HG03565 (cell line): ENCODE data around the gene TBC1D17.

Experiments used
- ATAC-seq: cut with Tn5 transposase; IDR thresholded peaks from one replicate; pipeline ENCODE4 v1.9.1; 2021; ENCODE audit warnings: mild to moderate bottlenecking, moderate library complexity; ENCODE audit not compliant: unreplicated experiment

Gene TBC1D17

GRCh38 chr19:49875177-49875576, 2.3 kb upstream of the TBC1D17 start:
- ATAC-seq: no peak

- ATAC-seq: no peak
Measured at GRCh38 chr19:49875857-49876421, 1.6 kb upstream of the TBC1D17 start.

GRCh38 chr19:49876422-49877019, 981 bp upstream of the TBC1D17 start:
- peak; percentile 38 for ATAC-seq

GRCh38 chr19:49877879-49878743, 609 bp downstream of the TBC1D17 start:
- ATAC-seq: peak; percentile 26

- ATAC-seq: no peak
Measured at GRCh38 chr19:49878744-49879070, 1.2 kb downstream of the TBC1D17 start.

- ATAC-seq: no peak
Measured at GRCh38 chr19:49879243-49879963, 1.9 kb downstream of the TBC1D17 start.

GRCh38 chr19:49880162-49880869, 2.8 kb downstream of the TBC1D17 start:
- no peak for ATAC-seq

GRCh38 chr19:49881186-49881585, 3.7 kb downstream of the TBC1D17 start:
- ATAC-seq: no peak

- ATAC-seq: no peak
Measured at GRCh38 chr19:49881672-49882394, 4.3 kb downstream of the TBC1D17 start.

GRCh38 chr19:49882643-49883042, 5.1 kb downstream of the TBC1D17 start:
- ATAC-seq: no peak

GRCh38 chr19:49883094-49883493, 5.6 kb downstream of the TBC1D17 start:
- ATAC-seq: no peak

- no peak for ATAC-seq
Measured at GRCh38 chr19:49884109-49884508, 6.6 kb downstream of the TBC1D17 start.

GRCh38 chr19:49884760-49885159, 7.3 kb downstream of the TBC1D17 start:
- ATAC-seq: no peak

- no peak for ATAC-seq
Measured at GRCh38 chr19:49887037-49887664, 9.6 kb downstream of the TBC1D17 start.

- ATAC-seq: no peak
Measured at GRCh38 chr19:49887665-49888509, 10.4 kb downstream of the TBC1D17 start.

- ATAC-seq: no peak
Measured at GRCh38 chr19:49888510-49888824, 11.0 kb downstream of the TBC1D17 start.

- ATAC-seq: no peak
Measured at GRCh38 chr19:49889038-49889686, 11.7 kb downstream of the TBC1D17 start.

- no peak for ATAC-seq
Measured at GRCh38 chr19:49889687-49890348, 12.3 kb downstream of the TBC1D17 start.
